MM.1S (cell line): Measurements from ENCODE around the gene NKIRAS2.

Experiments used
- DNase-seq: peaks from one replicate; pipeline ENCODE4 v3.0.0-alpha.2; 2015
- H2AFZ ChIP-seq: fragments of 300-600 bp; sonication (generic); 2 replicates; pipeline ENCODE4 v1.6.0; 2016; ENCODE audit warnings: antibody characterized with exemption, low read length
- H3F3A ChIP-seq: fragments of 300-600 bp; sonication (generic); 2 replicates; pipeline ENCODE4 v1.6.1; 2016; ENCODE audit warnings: mild to moderate bottlenecking, antibody characterized with exemption, low read length, moderate library complexity, mixed read lengths; ENCODE audit not compliant: insufficient read depth
- H3K27ac ChIP-seq: fragments of 300-600 bp; sonication (generic); 2 replicates; pipeline ENCODE4 v1.5.1; 2016; ENCODE audit warnings: mild to moderate bottlenecking, low read length
- H3K27me3 ChIP-seq: fragments of 300-600 bp; sonication (generic); replicated peaks from 2 replicates; pipeline ENCODE4 v1.6.0; 2016; ENCODE audit warnings: low read length; ENCODE audit not compliant: insufficient read depth
- H3K36me3 ChIP-seq: fragments of 300-600 bp; sonication (generic); replicated peaks from 2 replicates; pipeline ENCODE4 v1.6.1; 2016; ENCODE audit warnings: mild to moderate bottlenecking, low read length, mixed read lengths; ENCODE audit not compliant: insufficient read depth
- H3K4me1 ChIP-seq: fragments of 300-600 bp; sonication (generic); 2 replicates; pipeline ENCODE4 v1.6.1; 2016; ENCODE audit warnings: low read length, mixed read lengths
- H3K4me2 ChIP-seq: fragments of 300-600 bp; sonication (generic); 2 replicates; pipeline ENCODE4 v1.6.0; 2016; ENCODE audit warnings: low read depth, low read length
- H3K4me3 ChIP-seq: fragments of 300-600 bp; sonication (generic); 2 replicates; pipeline ENCODE4 v1.5.1; 2016; ENCODE audit warnings: low read length, mixed read lengths
- H3K79me2 ChIP-seq: fragments of 300-600 bp; sonication (generic); 2 replicates; pipeline ENCODE4 v1.6.1; 2016; ENCODE audit warnings: mixed run types, low read length, mixed read lengths
- H3K9ac ChIP-seq: fragments of 300-600 bp; sonication (generic); 2 replicates; pipeline ENCODE4 v1.6.1; 2016; ENCODE audit warnings: low read length, mixed read lengths
- H3K9me2 ChIP-seq: fragments of 300-600 bp; sonication (generic); replicated peaks from 2 replicates; pipeline ENCODE4 v1.6.1; 2016; ENCODE audit warnings: mild to moderate bottlenecking, low read length, mixed read lengths; ENCODE audit not compliant: insufficient read depth
- H3K9me3 ChIP-seq: fragments of 300-600 bp; sonication (generic); replicated peaks from 2 replicates; pipeline ENCODE4 v1.6.1; 2016; ENCODE audit warnings: mild to moderate bottlenecking, low read length, mixed read lengths; ENCODE audit not compliant: insufficient read depth
- H4K20me1 ChIP-seq: fragments of 300-600 bp; sonication (generic); 2 replicates; pipeline ENCODE4 v1.6.1; 2016; ENCODE audit warnings: mild to moderate bottlenecking, low read length, moderate library complexity, mixed read lengths; ENCODE audit not compliant: insufficient read depth
- EZH2 ChIP-seq: fragments of 300-600 bp; sonication (generic); optimal IDR thresholded peaks from 2 replicates; pipeline ENCODE3; 2017; ENCODE audit warnings: low read depth, mild to moderate bottlenecking, antibody characterized with exemption, low read length, mixed read lengths
- EZH2phosphoT487 ChIP-seq: fragments of 300-600 bp; sonication (generic); IDR thresholded peaks from 2 replicates; pipeline ENCODE4 v1.6.1; 2018; ENCODE audit warnings: antibody characterized with exemption, low read length
- TF ChIP-seq, protein P1 (sequence below): fragments of 300-600 bp; sonication (generic); IDR thresholded peaks from 2 replicates; pipeline ENCODE4 v1.5.1; 2016; ENCODE audit warnings: antibody characterized with exemption, low read length, mixed read lengths

Gene NKIRAS2

DNA sequence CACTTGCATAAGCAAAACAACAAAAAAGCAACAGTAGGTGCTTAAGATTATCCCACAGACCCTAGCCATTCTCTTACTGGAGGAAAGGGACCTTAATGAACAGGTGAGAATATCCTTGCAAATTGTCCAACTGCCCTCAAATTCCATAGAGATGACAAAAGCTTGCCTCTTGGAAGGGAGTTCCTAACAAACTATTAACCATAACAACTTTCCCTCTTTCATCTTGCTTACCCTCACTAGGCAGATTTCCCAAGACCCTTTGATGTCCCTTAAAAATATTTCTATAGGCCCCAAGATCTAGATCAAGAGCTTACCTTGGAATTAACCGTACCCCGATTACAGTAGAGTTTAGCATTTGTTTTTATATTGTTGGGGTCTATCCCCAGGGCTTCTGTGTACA lies 31.5 kb upstream of the NKIRAS2 start:
- Histone ChIP-seq H3K9me3 (no peaks in the 10 kb centered on the region), H3K4me2 (no peak overlapping the region), H3K27me3 (no peaks in the 10 kb centered on the region), H3F3A (peaks cover 13% of the 10 kb centered on the region), H3K36me3 (peaks cover 19% of the 10 kb centered on the region), H3K4me3 (no peak overlapping the region), H3K9ac (no peak overlapping the region), H3K27ac (no peak overlapping the region), H2AFZ (no peak overlapping the region), H4K20me1 (no peaks in the 10 kb centered on the region), H3K4me1 (peaks cover 27% of the 10 kb centered on the region), H3K79me2 (peaks cover 21% of the 10 kb centered on the region), H3K9me2 (no peaks in the 10 kb centered on the region)
- DNase-seq, result no peak
- TF ChIP-seq EZH2phosphoT487, result no peak

DNA sequence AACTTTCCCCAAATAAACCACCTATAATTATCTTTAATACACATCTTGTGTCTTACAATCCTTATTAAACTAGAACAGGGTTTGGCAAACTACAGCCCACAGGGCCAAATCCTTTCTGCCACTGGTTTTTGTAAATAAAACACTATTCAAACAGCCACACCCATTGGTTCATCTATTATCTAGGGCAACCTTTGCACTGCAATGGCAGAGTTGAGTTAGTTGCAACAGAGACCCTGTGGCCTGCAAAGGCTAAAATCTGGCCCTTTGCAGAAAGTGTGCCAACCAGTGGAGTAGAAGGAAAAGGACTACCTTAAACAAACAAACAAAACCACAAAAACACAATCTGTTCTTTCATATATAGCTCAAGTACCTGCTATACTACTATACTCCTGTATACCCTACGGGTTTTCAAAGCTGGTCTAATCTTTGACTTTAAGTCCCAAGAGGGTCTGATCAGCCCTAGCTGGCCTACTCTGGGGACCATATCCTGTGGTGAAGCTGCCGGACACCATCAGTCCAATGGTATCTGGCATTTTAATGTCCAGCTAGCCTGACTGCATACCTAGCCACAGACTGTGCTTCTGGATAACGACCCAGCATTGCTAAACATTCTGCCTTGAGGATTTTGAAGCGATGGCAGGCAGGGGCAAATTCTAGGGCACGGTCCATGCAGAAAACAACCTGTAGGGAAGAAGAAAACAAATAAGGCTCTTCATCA lies 30.0 kb upstream of the NKIRAS2 start:
- H3K27ac ChIP-seq, result no peak overlapping the region
- peaks cover 22% of the 10 kb centered on the region for H3K36me3 ChIP-seq
- no peak for DNase-seq

DNA sequence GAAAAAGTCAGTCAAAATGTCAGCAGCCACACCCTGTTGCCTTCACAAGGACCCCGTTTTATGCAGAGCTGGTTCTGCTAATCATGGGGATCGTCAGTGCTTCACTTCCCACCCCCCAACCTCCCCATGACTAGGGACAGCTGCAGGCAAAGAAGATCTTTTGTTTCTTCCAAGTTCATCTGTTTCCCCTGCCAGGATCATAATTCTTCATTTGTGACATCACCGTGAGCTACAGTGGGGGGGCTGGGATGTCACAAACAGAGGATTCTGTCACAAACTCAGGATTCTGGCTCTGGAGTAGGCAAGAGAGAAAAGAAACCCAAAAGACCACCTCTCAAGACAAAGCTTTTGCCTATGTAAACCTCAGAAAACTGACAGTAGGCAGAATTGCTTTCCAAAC lies 27.3 kb upstream of the NKIRAS2 start:
- Histone ChIP-seq H4K20me1 (no peaks in the 10 kb centered on the region), H3K79me2 (peaks cover 31% of the 10 kb centered on the region), H3K36me3 (peaks cover 10% of the 10 kb centered on the region; the same call in 1 of the 2 replicates), H3K9ac (no peak overlapping the region), H3K4me1 (peaks cover 55% of the 10 kb centered on the region), H3K9me3 (no peaks in the 10 kb centered on the region), H3K4me2 (peak overlapping the region; percentile 14; the same call in 1 of the 2 replicates), H3K27me3 (no peaks in the 10 kb centered on the region), H3K4me3 (no peak overlapping the region), H3K9me2 (no peaks in the 10 kb centered on the region), H3K27ac (peak overlapping the region; percentile 62; the same call in 1 of the 2 replicates), H2AFZ (no peak overlapping the region), H3F3A (peaks cover 38% of the 10 kb centered on the region)
- DNase-seq, result no peak
- no peak for TF ChIP-seq EZH2
- no peak for TF ChIP-seq EZH2phosphoT487
- TF ChIP-seq, protein P1, sequence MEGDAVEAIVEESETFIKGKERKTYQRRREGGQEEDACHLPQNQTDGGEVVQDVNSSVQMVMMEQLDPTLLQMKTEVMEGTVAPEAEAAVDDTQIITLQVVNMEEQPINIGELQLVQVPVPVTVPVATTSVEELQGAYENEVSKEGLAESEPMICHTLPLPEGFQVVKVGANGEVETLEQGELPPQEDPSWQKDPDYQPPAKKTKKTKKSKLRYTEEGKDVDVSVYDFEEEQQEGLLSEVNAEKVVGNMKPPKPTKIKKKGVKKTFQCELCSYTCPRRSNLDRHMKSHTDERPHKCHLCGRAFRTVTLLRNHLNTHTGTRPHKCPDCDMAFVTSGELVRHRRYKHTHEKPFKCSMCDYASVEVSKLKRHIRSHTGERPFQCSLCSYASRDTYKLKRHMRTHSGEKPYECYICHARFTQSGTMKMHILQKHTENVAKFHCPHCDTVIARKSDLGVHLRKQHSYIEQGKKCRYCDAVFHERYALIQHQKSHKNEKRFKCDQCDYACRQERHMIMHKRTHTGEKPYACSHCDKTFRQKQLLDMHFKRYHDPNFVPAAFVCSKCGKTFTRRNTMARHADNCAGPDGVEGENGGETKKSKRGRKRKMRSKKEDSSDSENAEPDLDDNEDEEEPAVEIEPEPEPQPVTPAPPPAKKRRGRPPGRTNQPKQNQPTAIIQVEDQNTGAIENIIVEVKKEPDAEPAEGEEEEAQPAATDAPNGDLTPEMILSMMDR, result no peak

More for the DNA sequence above, 30.0 kb upstream of the NKIRAS2 start:
- Histone ChIP-seq H3K79me2 (peaks cover 30% of the 10 kb centered on the region), H3K4me2 (no peak overlapping the region), H3K9me3 (no peaks in the 10 kb centered on the region), H3K9me2 (no peaks in the 10 kb centered on the region), H4K20me1 (no peaks in the 10 kb centered on the region), H2AFZ (no peak overlapping the region), H3F3A (peaks cover 13% of the 10 kb centered on the region), H3K9ac (no peak overlapping the region), H3K4me1 (peaks cover 30% of the 10 kb centered on the region), H3K27me3 (no peaks in the 10 kb centered on the region), H3K4me3 (no peak overlapping the region)
- TF ChIP-seq, protein P1, result no peak
- TF ChIP-seq EZH2phosphoT487, result no peak
- TF ChIP-seq EZH2, result no peak

DNA sequence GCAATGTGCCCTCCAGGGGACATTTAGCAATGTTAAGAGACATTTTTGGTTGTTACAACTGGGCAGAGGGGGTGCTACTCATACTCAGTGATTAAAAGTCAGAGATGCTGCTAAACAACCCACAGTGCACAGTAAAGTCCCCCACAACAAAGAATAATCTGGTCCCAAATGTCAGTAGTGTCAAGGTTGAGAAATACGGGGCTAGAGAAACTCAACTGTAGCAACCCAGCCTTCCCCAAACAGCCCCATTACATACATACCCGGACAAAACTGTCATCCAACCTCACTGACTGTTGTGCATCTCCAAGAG lies 23.1 kb upstream of the NKIRAS2 start:
- no peak for DNase-seq
- H3K9me3 ChIP-seq, result no peaks in the 10 kb centered on the region
- H2AFZ ChIP-seq, result no peak overlapping the region
- peaks cover 4% of the 10 kb centered on the region; the same call in 1 of the 2 replicates for H3K36me3 ChIP-seq
- H3K4me2 ChIP-seq, result peak overlapping the region; percentile 82
- peak overlapping the region; percentile 29; the same call in 1 of the 2 replicates for H3K9ac ChIP-seq
- no peaks in the 10 kb centered on the region for H3K9me2 ChIP-seq
- peak overlapping the region; percentile 82 for H3K27ac ChIP-seq
- peaks cover 40% of the 10 kb centered on the region for H3F3A ChIP-seq
- peaks cover 57% of the 10 kb centered on the region for H3K4me1 ChIP-seq
- TF ChIP-seq EZH2phosphoT487, result no peak
- TF ChIP-seq, protein P1, result no peak
- TF ChIP-seq EZH2, result no peak
- peaks cover 48% of the 10 kb centered on the region for H3K79me2 ChIP-seq
- peak overlapping the region; percentile 28 for H3K4me3 ChIP-seq
- H3K27me3 ChIP-seq, result no peaks in the 10 kb centered on the region
- H4K20me1 ChIP-seq, result no peaks in the 10 kb centered on the region
